Measurements from ENCODE around the gene TBX19.
"Not testable (repeated sequence)": the region's sequence is repeated elsewhere in the genome, so short reads cannot be mapped to it uniquely, and the experiment has no call there.

Gene TBX19

GRCh38 chr1:168324745-168325425 lies 44.2 kb downstream of the TBX19 start:
- DNase-seq = no peak

GRCh38 chr1:168328731-168329364 lies 48.2 kb downstream of the TBX19 start:
- no peak for DNase-seq

GRCh38 chr1:168330285-168330684 lies 49.6 kb downstream of the TBX19 start:
- DNase-seq = no peak

- DNase-seq = no peak
These were observed 50.9 kb downstream of the TBX19 start for GRCh38 chr1:168331569-168331968.

GRCh38 chr1:168333562-168334276 lies 53.0 kb downstream of the TBX19 start:
- no peak for DNase-seq

GRCh38 chr1:168335500-168335899 lies 54.8 kb downstream of the TBX19 start:
- peak in 1 of 2 experiments; percentile 7 for DNase-seq

- no peak for DNase-seq
These were observed 58.2 kb downstream of the TBX19 start for GRCh38 chr1:168338589-168339503.

GRCh38 chr1:168340781-168341482 lies 60.3 kb downstream of the TBX19 start:
- DNase-seq = no peak

- no peak for DNase-seq
These were observed 60.9 kb downstream of the TBX19 start for GRCh38 chr1:168341483-168341975.

GRCh38 chr1:168342572-168343280 lies 62.0 kb downstream of the TBX19 start:
- peak; percentile 90 to 94 for DNase-seq

- DNase-seq = no peak
These were observed 62.9 kb downstream of the TBX19 start for GRCh38 chr1:168343566-168343965.

- DNase-seq = no peak
These were observed 63.8 kb downstream of the TBX19 start for GRCh38 chr1:168344517-168344916.

GRCh38 chr1:168345939-168346338 lies 65.3 kb downstream of the TBX19 start:
- no peak for DNase-seq

- no peak for DNase-seq
These were observed 67.0 kb downstream of the TBX19 start for GRCh38 chr1:168347630-168348029.

- DNase-seq = no peak
These were observed 67.6 kb downstream of the TBX19 start for GRCh38 chr1:168348146-168348709.

GRCh38 chr1:168354335-168355269 lies 73.9 kb downstream of the TBX19 start:
- DNase-seq = not testable (repeated sequence)

- no peak for DNase-seq
These were observed 79.7 kb downstream of the TBX19 start for GRCh38 chr1:168360151-168361021.

- DNase-seq = no peak
These were observed 80.6 kb downstream of the TBX19 start for GRCh38 chr1:168361252-168361651.

GRCh38 chr1:168362991-168363390 lies 82.3 kb downstream of the TBX19 start:
- DNase-seq = no peak

All from Kasumi-1 (cell line).